ENCODE measurements around the gene IMPG1.

GRCh38 chr6:75947935-75948334 is 124.5 kb downstream of the IMPG1 start:
- TF ChIP-seq CTCF (IDR thresholded peaks at IDR 0.05) (no peak), POLR2A (IDR thresholded peaks at IDR 0.05) (no peak)

Measured in thyroid gland (tissue), 4 donors.